Measurements from ENCODE around the gene NCOA1. TPM values are rescaled to one million over a fixed set of nuclear protein-coding genes. Genes with fewer than 3 reads are reported as not detected.

The NCOA1 gene
- total and polyA plus RNA-seq, 2 donors (not counting 3 experiments of a cell fraction or from before 2014, with no cell fraction given), result 11.4 to 14.1 TPM

GRCh38 chr2:24819442-24820174, 328.6 kb downstream of the NCOA1 start:
- FAIRE-seq (no peak), DNase-seq (ENCODE audit: low read depth, low spot score) (no peak)
- Histone ChIP-seq H2AFZ (ENCODE audit: low read depth, low read length) (no peak overlapping the region), H3K9me1 (replicated peaks; ENCODE audit: control insufficient read depth, extremely low read depth, insufficient read depth, low read length) (no peaks in the 10 kb centered on the region), H3K4me1 (ENCODE audit: control insufficient read depth, extremely low read depth, insufficient read depth, low read length) (peaks cover 19% of the 10 kb centered on the region), H3K79me2 (ENCODE audit: control insufficient read depth, insufficient read depth, low read length) (peaks cover 4% of the 10 kb centered on the region), H3K9ac (replicated peaks; ENCODE audit: extremely low read depth, insufficient read depth, low read length) (no peak overlapping the region), H3K27ac (ENCODE audit: insufficient read depth, low read depth, low read length) (no peak overlapping the region), H3K36me3 (ENCODE audit: control insufficient read depth in 2 of 2, extremely low read depth in 1 of 2, insufficient read depth in 2 of 2, low read length in 2 of 2) (peaks cover 16 to 23% of the 10 kb centered on the region in 2 experiments), H3K27me3 (ENCODE audit: control insufficient read depth in 2 of 2, insufficient read depth in 2 of 2, low read length in 2 of 2) (no peaks in the 10 kb centered on the region), H3K4me3 (replicated peaks in 1 of 3; ENCODE audit: insufficient read depth in 1 of 3, low read depth in 1 of 3, low read length in 3 of 3) (no peak overlapping the region), H4K20me1 (replicated peaks; ENCODE audit: control insufficient read depth, extremely low read depth, insufficient read depth, low read length) (no peaks in the 10 kb centered on the region), H3K4me2 (ENCODE audit: insufficient read depth, low read length) (no peak overlapping the region), H3K9me3 (replicated peaks; ENCODE audit: control insufficient read depth, insufficient read depth, low read length) (no peaks in the 10 kb centered on the region)
- intact Hi-C loops (cut with micrococcal nuclease) (no loop called here), dilution Hi-C loops (cut with MboI; ENCODE audit: extremely low pct_ligation_motif_present, low sequenced_read_pairs) (no loop called here)
- POLR2A ChIA-PET, result interaction anchor here (1.0 kb wide), 1 partner anchor 8 kb away, joined by 3 read pairs; no protein-coding TSS in a partner anchor
- TSS peak; percentile 44 for BruUV-seq (replicated peaks)
- CTCF ChIA-PET, result interaction anchor here (0.7 to 2.6 kb wide), 4 partner anchors 8 to 397 kb away, joined by 3 to 18 read pairs (median 7); no protein-coding TSS in a partner anchor
- no peak for TF ChIP-seq POLR2A (IDR thresholded peaks at IDR 0.05; ENCODE audit: low read depth, low read length)
- TF ChIP-seq MAX (IDR thresholded peaks at IDR 0.05; ENCODE audit: insufficient read depth, insufficient read length), result no peak
- no peak for TF ChIP-seq GATA2 (IDR thresholded peaks at IDR 0.05; ENCODE audit: insufficient read depth, insufficient read length, low read depth, low read length)
- TF ChIP-seq CTCF (IDR thresholded peaks at IDR 0.05; ENCODE audit: extremely low read depth in 1 of 2, insufficient read depth in 1 of 2, low read depth in 1 of 2, low read length in 2 of 2), result no peak
- no peak for TF ChIP-seq MYC (IDR thresholded peaks at IDR 0.05; ENCODE audit: low read depth, low read length)

All from endothelial cell of umbilical vein (primary cell).